GM18498 (cell line): Measurements from ENCODE around the gene KCNIP4.

ENCODE experiments used
- ATAC-seq: cut with Tn5 transposase; IDR thresholded peaks from one replicate; pipeline ENCODE4 v1.9.1; 2021; ENCODE audit warnings: mild to moderate bottlenecking, moderate library complexity; ENCODE audit not compliant: unreplicated experiment

Gene KCNIP4

GRCh38 chr4:21102667-21103066, 845.9 kb downstream of the KCNIP4 start:
- ATAC-seq: no peak

- ATAC-seq: no peak
Observed at GRCh38 chr4:21097865-21098264, 850.7 kb downstream of the KCNIP4 start.

- ATAC-seq: no peak
Observed at GRCh38 chr4:21097026-21097425, 851.5 kb downstream of the KCNIP4 start.

DNA sequence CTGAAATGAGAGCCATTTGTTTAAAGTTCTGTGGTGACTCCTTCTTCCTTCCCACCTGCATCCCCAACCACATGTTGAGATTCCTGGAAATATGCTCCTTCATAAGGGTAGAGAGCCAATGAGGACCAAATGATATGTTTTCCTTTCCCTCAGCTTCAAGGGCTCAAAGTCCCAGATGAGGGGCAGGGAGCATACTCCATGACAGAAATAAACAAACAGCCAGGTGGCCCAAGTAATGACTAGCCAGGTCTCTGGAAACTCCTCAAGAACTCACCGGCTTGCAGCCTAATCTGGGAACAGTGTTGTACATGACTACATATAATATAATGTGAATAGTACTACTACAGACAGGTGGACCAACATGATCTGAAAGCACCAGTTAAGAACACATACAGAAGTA, 856.0 kb downstream of the KCNIP4 start:
- ATAC-seq: no peak

- ATAC-seq: no peak
Observed at GRCh38 chr4:21090094-21090666, 858.4 kb downstream of the KCNIP4 start.

DNA sequence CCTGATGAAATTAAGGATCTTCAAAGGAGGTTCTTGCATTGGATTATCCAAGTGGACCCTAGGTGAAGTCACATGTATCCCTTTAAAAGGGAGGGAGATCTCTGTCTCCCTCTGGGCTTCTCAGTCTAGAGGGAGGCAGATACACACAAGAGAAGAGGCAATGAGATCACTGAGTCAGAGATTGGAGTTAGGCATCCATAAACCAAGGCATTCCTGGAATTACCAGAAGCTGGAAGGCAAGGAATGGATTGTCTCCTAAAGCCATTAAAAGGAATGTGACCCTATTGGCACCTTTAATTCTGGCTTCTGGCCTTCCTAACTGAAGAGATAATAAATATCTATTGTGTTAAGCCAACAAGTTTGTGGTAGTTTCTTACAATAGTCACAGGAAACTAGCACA, 865.2 kb downstream of the KCNIP4 start:
- no peak for ATAC-seq

- no peak for ATAC-seq
Observed at GRCh38 chr4:21077967-21078366, 870.6 kb downstream of the KCNIP4 start.

DNA sequence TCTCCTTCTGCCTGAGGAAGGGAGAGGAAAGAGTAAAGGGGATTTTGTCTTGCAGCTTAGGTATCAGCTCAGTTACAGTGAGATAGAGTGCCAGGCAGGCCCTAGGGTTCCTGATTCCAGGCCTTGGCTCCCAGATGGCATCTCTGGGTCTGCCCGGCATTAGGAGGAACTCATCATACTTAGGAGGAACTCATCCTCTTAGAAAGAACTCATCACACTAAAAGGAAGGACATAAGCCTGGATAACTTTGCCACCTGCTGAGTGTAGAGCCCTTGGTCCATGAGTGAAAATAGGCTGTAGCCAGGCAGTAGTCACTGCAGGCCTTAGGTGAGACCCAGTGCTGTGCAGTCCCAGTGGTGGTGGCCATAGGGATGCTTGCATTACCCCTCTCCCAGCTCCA, 881.2 kb downstream of the KCNIP4 start:
- ATAC-seq: no peak

GRCh38 chr4:21061902-21062301, 886.7 kb downstream of the KCNIP4 start:
- no peak for ATAC-seq

DNA sequence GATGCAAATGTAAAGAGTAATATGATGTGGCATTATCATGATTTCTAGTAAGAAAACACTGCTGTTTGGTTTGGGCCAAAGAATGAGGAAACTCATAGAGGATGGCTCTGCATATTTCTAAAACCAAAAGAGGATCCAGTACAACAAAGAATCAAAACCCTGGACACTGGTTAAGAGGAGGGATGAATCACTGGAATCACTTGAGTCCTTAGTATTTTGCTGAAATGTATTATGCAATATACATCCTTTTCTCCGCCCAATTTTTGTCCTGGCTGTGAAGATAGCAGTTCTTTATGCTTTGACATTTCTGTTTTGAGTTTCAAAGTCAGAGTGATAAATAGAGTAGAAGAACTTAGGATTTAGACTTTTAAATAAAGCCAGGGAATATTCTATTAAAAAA, 902.4 kb downstream of the KCNIP4 start:
- ATAC-seq: no peak

DNA sequence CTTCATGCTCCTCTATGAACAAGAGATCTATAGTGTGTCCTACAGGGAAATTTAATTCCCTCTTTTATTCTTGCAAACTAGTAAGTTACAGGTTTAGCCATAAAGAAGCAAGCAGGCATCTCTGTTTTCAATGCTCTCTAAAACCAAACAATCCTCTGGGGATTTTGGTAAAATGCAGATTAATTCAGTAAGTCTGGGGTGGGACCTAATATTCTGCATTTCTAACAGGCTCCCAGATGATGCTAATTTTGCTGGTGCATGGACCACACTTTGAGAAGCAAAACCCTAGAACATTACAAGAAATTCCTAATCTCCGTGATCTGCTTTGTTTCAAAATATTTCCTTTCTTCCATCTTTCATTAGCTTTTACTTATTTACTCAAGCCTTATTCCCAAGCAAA, 903.5 kb downstream of the KCNIP4 start:
- ATAC-seq: no peak

DNA sequence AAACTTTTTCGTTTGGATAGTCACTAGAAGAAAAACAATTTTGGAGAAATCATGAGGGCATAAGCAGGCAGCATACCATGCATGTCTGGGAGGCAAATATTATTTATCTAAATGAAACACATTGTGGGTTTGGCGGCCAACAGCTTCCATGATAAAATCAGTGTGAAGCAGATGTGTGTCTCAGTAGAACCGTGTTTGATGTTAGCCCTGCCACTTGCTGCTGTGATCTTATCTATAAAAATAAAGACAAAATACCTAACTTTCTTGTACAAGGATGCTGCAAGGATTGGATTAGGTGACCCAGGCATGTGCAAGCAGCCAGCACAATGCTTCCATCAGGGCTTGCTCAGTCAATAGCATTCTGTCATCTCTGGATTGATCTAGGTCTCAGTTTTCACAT, 906.9 kb downstream of the KCNIP4 start:
- ATAC-seq: no peak

- no peak for ATAC-seq
Observed at GRCh38 chr4:21034728-21035127, 913.8 kb downstream of the KCNIP4 start.

DNA sequence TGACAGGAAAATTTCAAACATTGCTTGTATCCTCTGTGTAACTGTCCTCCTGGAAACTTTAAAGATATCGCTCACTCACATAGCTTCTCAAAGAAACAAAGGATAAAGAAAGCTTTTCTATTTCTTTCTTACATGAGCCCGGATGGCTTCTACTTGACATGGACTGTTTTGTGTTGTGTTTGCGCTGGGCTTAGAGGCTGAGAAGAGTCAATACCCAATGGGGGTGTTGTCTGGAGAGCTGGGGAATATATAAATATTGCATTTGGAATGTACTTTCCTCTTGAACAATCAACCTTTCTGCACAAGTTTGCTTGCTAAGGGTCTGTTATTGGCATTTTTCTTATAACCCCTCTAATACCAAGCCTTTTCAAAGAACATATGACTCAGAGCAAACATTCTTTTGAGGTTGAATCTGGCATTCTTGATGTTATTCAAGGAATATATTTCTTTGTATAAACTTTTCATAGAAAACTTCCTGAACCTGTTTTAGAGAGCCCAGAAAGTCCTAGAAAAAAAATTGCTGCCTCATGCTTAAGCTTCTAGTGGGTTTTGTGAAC, 916.4 kb downstream of the KCNIP4 start:
- no peak for ATAC-seq

DNA sequence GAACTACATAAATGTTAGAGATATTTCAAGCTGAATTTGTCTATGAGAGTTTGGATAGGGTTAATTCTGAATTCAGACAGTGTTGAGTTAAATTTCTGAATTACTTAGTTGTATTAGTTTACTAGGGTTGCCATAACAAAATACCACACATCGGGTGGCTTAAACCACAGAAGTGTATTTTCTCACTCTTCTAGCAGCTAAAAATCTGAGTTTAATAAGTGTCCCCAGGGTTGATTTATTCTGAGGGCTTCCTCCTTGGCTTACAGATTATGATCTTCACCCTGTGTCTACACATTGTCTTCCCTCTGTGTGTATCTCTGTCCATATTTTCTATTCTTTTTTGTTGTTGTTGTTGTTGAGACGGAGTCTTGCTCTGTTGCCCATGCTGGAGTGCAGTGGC, 929.8 kb downstream of the KCNIP4 start:
- ATAC-seq: no peak

DNA sequence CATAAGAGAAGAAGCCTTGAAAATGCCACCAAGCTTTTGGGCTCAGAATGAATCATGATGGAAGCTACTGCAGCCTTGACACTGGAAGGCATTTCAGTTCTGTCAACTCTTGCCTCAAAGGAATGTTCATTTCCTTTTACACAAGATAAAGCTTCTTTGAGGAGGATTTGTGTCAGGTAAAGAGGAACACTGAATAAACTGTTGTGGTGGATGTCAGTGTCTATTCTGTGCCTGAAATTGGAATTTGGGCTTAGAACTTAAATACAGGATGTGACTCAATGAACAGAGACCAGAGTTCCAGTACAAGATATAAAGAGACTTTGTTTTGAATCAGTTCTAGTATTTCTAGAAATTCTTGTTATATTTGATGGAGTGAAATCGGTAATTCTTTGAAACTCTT, 935.1 kb downstream of the KCNIP4 start:
- no peak for ATAC-seq

- ATAC-seq: no peak
Observed at GRCh38 chr4:21012851-21013331, 935.7 kb downstream of the KCNIP4 start.

- ATAC-seq: no peak
Observed at GRCh38 chr4:21011106-21011505, 937.5 kb downstream of the KCNIP4 start.

- ATAC-seq: no peak
Observed at GRCh38 chr4:21009956-21010355, 938.6 kb downstream of the KCNIP4 start.

DNA sequence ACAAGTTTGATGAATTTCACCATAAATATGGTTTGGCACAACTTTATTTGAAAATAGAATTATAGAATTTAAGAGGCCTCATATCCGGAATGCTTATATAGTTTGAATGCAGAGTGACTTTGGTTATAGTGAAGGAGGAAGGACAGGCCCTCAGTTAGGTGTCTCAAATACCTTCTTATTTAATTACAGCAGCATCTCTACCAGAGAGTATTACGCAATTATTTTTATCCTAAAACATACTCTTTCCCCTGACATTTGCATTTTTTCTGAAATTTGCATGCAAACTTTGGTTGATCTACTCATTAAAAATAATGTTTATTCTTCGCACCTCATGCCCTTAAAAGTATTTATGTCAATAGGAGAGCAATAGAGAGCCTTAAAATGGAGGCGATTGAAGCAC, 942.9 kb downstream of the KCNIP4 start:
- ATAC-seq: no peak

GRCh38 chr4:21002976-21003375, 945.6 kb downstream of the KCNIP4 start:
- ATAC-seq: no peak

- no peak for ATAC-seq
Observed at GRCh38 chr4:21002286-21002685, 946.3 kb downstream of the KCNIP4 start.

GRCh38 chr4:21001490-21001889, 947.1 kb downstream of the KCNIP4 start:
- ATAC-seq: no peak
